NT2/D1 (cell line): ENCODE measurements around the gene CEP170.

ENCODE experiments used
- YY1 ChIP-seq: IDR thresholded peaks from 2 replicates; pipeline ENCODE4 v1.6.1; 2011; ENCODE audit not compliant: insufficient read length, insufficient read depth
- ZNF274 ChIP-seq: IDR thresholded peaks from 2 replicates; pipeline ENCODE4 v1.6.1; 2011; ENCODE audit warnings: mild to moderate bottlenecking, low read depth, low read length

DNA sequence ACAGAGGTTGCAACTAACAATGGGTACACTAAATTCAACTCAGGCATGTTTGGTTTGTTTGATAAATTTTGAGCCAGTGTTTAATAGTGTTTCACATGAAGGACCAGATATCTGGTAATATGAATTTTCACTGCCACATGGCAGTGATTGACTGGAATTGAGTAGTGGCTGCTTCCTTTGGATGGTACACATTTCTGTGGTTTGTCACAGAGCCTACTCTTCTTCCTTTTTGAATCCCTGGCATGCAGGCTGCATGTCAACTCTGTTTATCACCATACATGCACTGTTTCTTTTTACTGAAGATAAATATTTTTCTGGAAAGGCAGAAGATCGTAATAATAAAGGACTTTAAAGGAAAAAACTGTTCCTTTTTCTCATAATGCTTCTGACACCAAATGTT is 36.2 kb upstream of the CEP170 start:
- TF ChIP-seq ZNF274 (no peak), YY1 (no peak)
